ENCODE data around the gene ACTBL2.
"Not testable (repeated sequence)": the region's sequence is repeated elsewhere in the genome, so short reads cannot be mapped to it uniquely, and the experiment has no call there.

ACTBL2 gene

GRCh38 chr5:57494104-57495098 is 11.8 kb upstream of the ACTBL2 start:
- no peak for FAIRE-seq

GRCh38 chr5:57493034-57493433 is 10.4 kb upstream of the ACTBL2 start:
- no peak for FAIRE-seq

GRCh38 chr5:57492632-57493031 is 10.0 kb upstream of the ACTBL2 start:
- FAIRE-seq = no peak

GRCh38 chr5:57491369-57491965 is 8.9 kb upstream of the ACTBL2 start:
- no peak for FAIRE-seq

- no peak for FAIRE-seq
Measured at GRCh38 chr5:57488215-57488955, 5.8 kb upstream of the ACTBL2 start.

GRCh38 chr5:57486027-57486602 is 3.5 kb upstream of the ACTBL2 start:
- no peak for FAIRE-seq

- no peak for FAIRE-seq
Measured at GRCh38 chr5:57478826-57479225, 3.8 kb downstream of the ACTBL2 start.

GRCh38 chr5:57476601-57477056 is 6.0 kb downstream of the ACTBL2 start:
- no peak for FAIRE-seq

GRCh38 chr5:57470339-57470738 is 12.3 kb downstream of the ACTBL2 start:
- no peak for FAIRE-seq

- no peak for FAIRE-seq
Measured at GRCh38 chr5:57468481-57469163, 14.0 kb downstream of the ACTBL2 start.

- FAIRE-seq = no peak
Measured at GRCh38 chr5:57466544-57466943, 16.1 kb downstream of the ACTBL2 start.

- FAIRE-seq = not testable (repeated sequence)
Measured at GRCh38 chr5:57460056-57460455, 22.6 kb downstream of the ACTBL2 start.

GRCh38 chr5:57458443-57458842 is 24.2 kb downstream of the ACTBL2 start:
- FAIRE-seq = peak; percentile 31

GRCh38 chr5:57456531-57457135 is 26.0 kb downstream of the ACTBL2 start:
- FAIRE-seq = no peak

- FAIRE-seq = no peak
Measured at GRCh38 chr5:57455511-57456455, 26.8 kb downstream of the ACTBL2 start.

- FAIRE-seq = no peak
Measured at GRCh38 chr5:57454896-57455295, 27.7 kb downstream of the ACTBL2 start.

- no peak for FAIRE-seq
Measured at GRCh38 chr5:57453728-57454127, 28.9 kb downstream of the ACTBL2 start.

- FAIRE-seq = no peak
Measured at GRCh38 chr5:57452885-57453284, 29.7 kb downstream of the ACTBL2 start.

GRCh38 chr5:57450991-57451876 is 31.4 kb downstream of the ACTBL2 start:
- no peak for FAIRE-seq

GRCh38 chr5:57448751-57449150 is 33.9 kb downstream of the ACTBL2 start:
- no peak for FAIRE-seq

Measured in colon (tissue), 2 donors.